Skin epidermis (tissue), 12 donors: ENCODE measurements around the gene KLHL3.
"Not testable (repeated sequence)": the region's sequence is repeated elsewhere in the genome, so short reads cannot be mapped to it uniquely, and the experiment has no call there.

Source experiments
- H3K27ac ChIP-seq, 21 experiments: fragments of 200-600 bp; sonication (generic) in 11 of 21; one replicate each; pipeline ENCODE4 v1.5.0; 2020; ENCODE audit warnings: mild to moderate bottlenecking in 3 of 21, inconsistent platforms in 2 of 21, moderate library complexity in 2 of 21
- H3K4me3 ChIP-seq, 7 experiments: fragments of 200-600 bp; sonication (generic) in 2 of 7; one replicate each; pipeline ENCODE4 v1.5.0; 2020; ENCODE audit warnings: inconsistent platforms in 2 of 7, mild to moderate bottlenecking in 2 of 7, moderate library complexity in 1 of 7

KLHL3 gene

GRCh38 chr5:137679910-137680309, 56.0 kb downstream of the KLHL3 start:
- H3K4me3 ChIP-seq: no peak overlapping the region
- H3K27ac ChIP-seq: peak overlapping the region in 1 of 21 experiments; percentile 63

GRCh38 chr5:137679195-137679594, 56.7 kb downstream of the KLHL3 start:
- H3K27ac ChIP-seq: peak overlapping the region in 1 of 21 experiments; percentile 63

GRCh38 chr5:137672881-137673280, 63.0 kb downstream of the KLHL3 start:
- H3K27ac ChIP-seq: no peak overlapping the region

More at GRCh38 chr5:137679195-137679594, 56.7 kb downstream of the KLHL3 start:
- no peak overlapping the region for H3K4me3 ChIP-seq

GRCh38 chr5:137672001-137672400, 63.9 kb downstream of the KLHL3 start:
- Histone ChIP-seq H3K4me3 (no peak overlapping the region), H3K27ac (no peak overlapping the region)

More at GRCh38 chr5:137672881-137673280, 63.0 kb downstream of the KLHL3 start:
- H3K4me3 ChIP-seq: no peak overlapping the region

- H3K27ac ChIP-seq: no peak overlapping the region
- no peak overlapping the region for H3K4me3 ChIP-seq
Observed at GRCh38 chr5:137669811-137670210, 66.1 kb downstream of the KLHL3 start.

- Histone ChIP-seq H3K27ac (no peak overlapping the region), H3K4me3 (no peak overlapping the region)
Observed at GRCh38 chr5:137668637-137669036, 67.3 kb downstream of the KLHL3 start.

GRCh38 chr5:137667341-137667740, 68.5 kb downstream of the KLHL3 start:
- H3K27ac ChIP-seq: peak overlapping the region in 4 of 21 experiments; percentile 2 to 62 (median 19)
- no peak overlapping the region for H3K4me3 ChIP-seq

GRCh38 chr5:137666901-137667300, 69.0 kb downstream of the KLHL3 start:
- no peak overlapping the region for H3K4me3 ChIP-seq
- H3K27ac ChIP-seq: peak overlapping the region in 7 of 21 experiments; percentile 2 to 62 (median 31)

- H3K27ac ChIP-seq: peak overlapping the region in 7 of 21 experiments; percentile 2 to 62 (median 31)
Observed at GRCh38 chr5:137666461-137666850, 69.4 kb downstream of the KLHL3 start.

GRCh38 chr5:137665678-137666460, 70.0 kb downstream of the KLHL3 start:
- Histone ChIP-seq H3K4me3 (no peak overlapping the region), H3K27ac (peak overlapping the region in 6 of 21 experiments; percentile 7 to 62 (median 36))

More at GRCh38 chr5:137666461-137666850, 69.4 kb downstream of the KLHL3 start:
- H3K4me3 ChIP-seq: no peak overlapping the region

GRCh38 chr5:137660349-137660817, 75.5 kb downstream of the KLHL3 start:
- no peak overlapping the region for H3K4me3 ChIP-seq
- no peak overlapping the region for H3K27ac ChIP-seq

GRCh38 chr5:137659209-137659608, 76.7 kb downstream of the KLHL3 start:
- Histone ChIP-seq H3K4me3 (no peak overlapping the region), H3K27ac (no peak overlapping the region)

- Histone ChIP-seq H3K27ac (no peak overlapping the region), H3K4me3 (no peak overlapping the region)
Observed at GRCh38 chr5:137658324-137658723, 77.6 kb downstream of the KLHL3 start.

- Histone ChIP-seq H3K27ac (no peak overlapping the region), H3K4me3 (no peak overlapping the region)
Observed at GRCh38 chr5:137657073-137657472, 78.8 kb downstream of the KLHL3 start.

GRCh38 chr5:137656558-137656957, 79.3 kb downstream of the KLHL3 start:
- no peak overlapping the region for H3K27ac ChIP-seq
- H3K4me3 ChIP-seq: no peak overlapping the region

GRCh38 chr5:137651022-137651421, 84.9 kb downstream of the KLHL3 start:
- H3K27ac ChIP-seq: no peak overlapping the region
- no peak overlapping the region for H3K4me3 ChIP-seq

GRCh38 chr5:137649228-137649935, 86.5 kb downstream of the KLHL3 start:
- Histone ChIP-seq H3K27ac (peak overlapping the region in 2 of 21 experiments; percentile 34 to 67), H3K4me3 (no peak overlapping the region)

GRCh38 chr5:137648361-137648760, 87.5 kb downstream of the KLHL3 start:
- Histone ChIP-seq H3K27ac (peak overlapping the region in 1 of 21 experiments; percentile 67), H3K4me3 (no peak overlapping the region)

- no peak overlapping the region for H3K27ac ChIP-seq
Observed at GRCh38 chr5:137647401-137647800, 88.5 kb downstream of the KLHL3 start.

GRCh38 chr5:137646761-137647160, 89.1 kb downstream of the KLHL3 start:
- no peak overlapping the region for H3K4me3 ChIP-seq
- H3K27ac ChIP-seq: no peak overlapping the region

More at GRCh38 chr5:137647401-137647800, 88.5 kb downstream of the KLHL3 start:
- no peak overlapping the region for H3K4me3 ChIP-seq

- not testable (repeated sequence) for H3K4me3 ChIP-seq, H3K27ac ChIP-seq
Observed at GRCh38 chr5:137643081-137643480, 92.8 kb downstream of the KLHL3 start.
